Activated CD8-positive, alpha-beta memory T cell treated with anti-CD3 and anti-CD28 coated beads for 48 hours (primary cell): Measurements from ENCODE around the gene ROCK2.
"Not testable (repeated sequence)": the region's sequence is repeated elsewhere in the genome, so short reads cannot be mapped to it uniquely, and the experiment has no call there.

Experiments used
- DNase-seq, 3 experiments: peaks; one replicate each; pipeline ENCODE4 v3.0.0-alpha.2; 2020; ENCODE audit warnings: low read depth in 2 of 3, low spot score in 2 of 3

Gene ROCK2

DNA sequence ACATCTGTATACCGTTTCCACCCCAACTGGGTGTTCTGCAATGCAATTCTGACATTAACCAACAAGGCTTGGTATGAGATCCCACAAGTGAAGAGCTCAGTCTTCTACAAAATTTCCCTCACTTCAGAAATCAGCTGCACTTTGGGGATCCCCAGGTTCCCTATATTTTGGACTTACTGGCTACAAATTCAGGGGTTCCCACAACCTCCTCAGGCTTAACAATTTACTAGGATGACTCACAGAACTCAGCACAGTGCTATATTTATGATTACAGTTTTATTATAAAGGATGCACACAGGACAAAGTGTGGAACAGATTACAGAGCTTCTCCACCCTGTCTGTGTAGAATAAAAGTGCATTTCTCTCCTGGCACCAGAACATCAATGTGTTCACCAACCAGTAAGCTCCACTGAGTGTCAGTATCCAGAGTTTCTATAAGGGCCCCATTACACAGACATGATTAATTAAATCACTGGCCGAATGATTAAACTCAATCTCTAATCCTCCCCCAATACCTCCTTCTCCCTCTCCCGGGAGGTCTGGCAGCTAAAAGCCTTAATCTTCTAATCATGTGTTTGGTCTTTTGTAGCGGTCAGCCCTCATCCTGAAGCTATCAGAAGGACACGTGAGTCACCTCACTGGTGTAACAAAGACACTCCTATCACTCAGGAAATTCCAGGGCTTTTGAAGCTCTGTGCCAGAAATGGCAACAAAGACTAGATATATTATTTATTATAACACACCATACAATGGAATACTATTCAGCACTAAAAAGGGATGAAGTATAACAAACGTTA is 104.6 kb downstream of the ROCK2 start:
- DNase-seq: no peak

DNA sequence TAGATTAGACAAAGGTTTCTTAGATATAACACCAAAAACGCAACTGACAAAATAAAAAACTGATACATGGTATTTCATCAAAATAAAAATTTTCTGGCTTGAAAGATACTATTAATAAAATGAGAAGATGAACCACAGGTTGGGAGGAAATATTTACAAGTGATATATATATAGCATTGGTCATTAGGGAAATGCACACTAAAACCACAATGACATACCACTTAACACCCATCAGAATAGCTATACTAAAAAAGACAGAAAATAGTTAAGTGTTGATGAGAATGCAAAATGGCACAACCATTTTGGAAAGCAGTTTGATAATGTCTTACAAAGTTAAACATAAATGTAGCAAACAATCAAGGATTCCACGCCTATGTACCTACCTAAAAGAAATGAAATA is 105.3 kb downstream of the ROCK2 start:
- DNase-seq: no peak

- no peak for DNase-seq
Measured at GRCh38 chr2:11237122-11237521, 107.3 kb downstream of the ROCK2 start.

- DNase-seq: no peak
Measured at GRCh38 chr2:11236335-11236734, 108.1 kb downstream of the ROCK2 start.

DNA sequence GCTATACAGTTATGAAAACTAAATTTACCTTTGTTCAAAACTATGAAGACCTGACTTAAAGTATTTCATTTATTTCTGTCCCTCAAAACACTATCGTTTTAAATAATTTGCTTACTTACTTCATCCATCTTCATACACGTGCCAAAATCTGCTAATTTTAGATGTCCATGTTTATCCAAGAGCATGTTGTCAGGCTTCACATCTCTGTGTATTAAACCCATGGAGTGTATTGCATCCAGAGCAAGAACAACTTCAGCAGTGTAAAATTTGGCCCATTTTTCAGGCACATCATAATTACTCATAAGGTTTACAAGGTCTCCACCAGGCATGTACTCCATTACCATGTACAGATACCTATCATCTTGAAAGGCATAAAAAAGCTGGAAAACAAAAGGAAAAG is 108.9 kb downstream of the ROCK2 start:
- no peak for DNase-seq

DNA sequence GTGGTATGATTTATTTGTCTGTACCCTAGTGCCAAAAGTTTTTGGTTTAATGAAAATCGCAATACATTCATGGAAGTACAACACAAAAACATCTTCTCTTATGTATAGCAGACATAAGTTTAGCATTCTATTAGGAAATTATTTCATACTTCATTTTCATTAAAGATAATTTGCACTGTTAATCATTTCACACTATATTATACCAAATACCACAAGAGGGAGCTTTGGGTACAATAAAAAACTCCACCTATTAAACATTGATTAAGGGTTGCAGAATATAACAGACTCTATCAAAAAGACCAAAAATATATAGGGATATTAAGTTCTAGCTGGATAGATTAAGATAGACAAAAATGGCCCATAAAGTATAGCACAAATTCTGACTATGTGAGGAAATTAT is 110.1 kb downstream of the ROCK2 start:
- DNase-seq: no peak

- not testable (repeated sequence) for DNase-seq
Measured at GRCh38 chr2:11231193-11231592, 113.2 kb downstream of the ROCK2 start.

- no peak for DNase-seq
Measured at GRCh38 chr2:11228692-11229091, 115.7 kb downstream of the ROCK2 start.

DNA sequence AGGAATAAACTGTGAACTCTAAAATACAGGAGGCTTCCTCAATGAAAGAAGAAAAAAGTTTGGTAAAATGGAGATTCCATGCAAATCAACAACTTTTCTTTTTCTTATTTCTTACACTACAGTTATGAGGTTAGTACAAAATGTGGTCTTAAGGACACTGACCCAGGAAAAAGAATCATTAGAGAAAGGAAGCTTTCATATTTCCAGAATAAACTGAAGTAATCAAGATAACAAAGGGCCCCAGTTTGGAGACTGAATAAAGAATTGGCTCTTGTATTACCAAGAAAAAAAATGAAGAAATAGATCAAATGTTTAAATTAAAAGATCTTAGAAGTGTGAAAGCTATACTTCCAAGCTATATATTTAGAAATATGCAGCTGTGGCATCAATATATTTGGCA is 116.8 kb downstream of the ROCK2 start:
- DNase-seq: no peak

DNA sequence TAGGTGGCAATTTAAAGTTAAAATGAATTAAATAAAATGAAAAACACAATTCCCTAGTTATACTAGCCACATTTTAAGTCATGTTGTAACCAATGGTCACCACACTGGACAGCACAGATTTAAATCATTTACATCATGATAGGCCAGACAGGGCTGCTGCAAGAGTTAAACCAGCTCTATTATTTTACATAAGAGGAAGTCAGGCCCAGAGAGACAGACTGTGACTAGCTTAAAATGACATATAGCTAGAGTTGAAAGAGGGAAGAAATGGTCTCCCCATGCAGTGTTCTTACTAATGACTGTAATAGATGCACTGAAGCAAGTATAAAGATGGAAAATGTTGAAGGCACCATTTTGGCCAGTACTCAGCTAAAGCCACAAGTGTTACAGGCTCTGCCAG is 119.5 kb downstream of the ROCK2 start:
- no peak for DNase-seq

DNA sequence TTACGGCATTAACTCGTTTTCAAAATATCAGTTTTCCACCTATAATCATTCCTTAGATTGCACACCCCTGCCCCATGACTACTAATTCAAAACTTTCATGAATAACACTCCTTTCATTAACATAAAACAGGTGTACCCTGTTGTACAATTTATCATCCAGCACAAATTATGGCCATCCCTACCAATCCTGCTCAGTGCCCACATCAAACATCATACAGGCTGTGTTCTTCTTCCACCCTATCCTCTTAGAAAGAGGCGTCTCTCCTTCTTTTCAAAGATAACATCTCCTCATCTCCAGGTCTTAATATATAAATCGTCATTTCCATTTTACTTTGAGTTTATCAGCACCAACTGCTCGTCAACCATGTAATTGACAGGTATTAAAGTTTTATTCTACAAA is 121.6 kb downstream of the ROCK2 start:
- no peak for DNase-seq

DNA sequence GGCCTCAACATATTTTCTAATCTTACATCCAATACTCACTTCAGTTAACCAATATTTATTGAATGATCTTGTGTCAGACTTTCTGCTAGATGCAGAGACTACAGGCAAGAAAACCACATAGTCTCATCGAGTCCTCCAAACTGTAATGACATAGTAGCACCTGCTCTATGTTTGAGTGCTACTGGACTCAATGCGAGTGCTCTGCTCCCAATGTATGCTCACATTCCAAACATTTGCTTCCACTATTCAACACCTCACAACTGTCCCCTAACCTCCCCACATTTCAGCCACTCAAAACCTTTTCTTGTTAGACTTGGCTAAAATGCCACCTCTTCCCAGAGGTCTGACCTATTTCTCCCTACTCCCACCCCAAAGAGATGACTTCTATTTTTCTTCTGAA is 124.0 kb downstream of the ROCK2 start:
- no peak for DNase-seq

DNA sequence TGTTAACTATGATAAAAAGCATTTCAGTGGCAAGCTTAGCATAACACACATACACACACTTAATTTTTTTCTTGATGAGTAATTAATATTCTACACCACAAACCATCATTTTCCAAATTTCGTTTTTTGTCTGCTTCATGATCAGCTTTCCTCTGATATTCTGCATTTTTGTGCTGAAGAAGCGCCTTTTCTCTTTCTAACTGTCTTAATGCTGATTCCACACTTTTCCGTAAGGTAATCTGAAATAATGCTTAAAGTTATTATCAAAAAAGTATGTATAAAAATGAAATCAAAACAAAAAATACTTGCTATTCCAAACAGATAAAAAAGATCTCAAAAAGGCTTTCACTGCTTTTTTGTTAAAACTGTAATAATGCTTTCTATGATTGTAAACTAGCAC is 129.0 kb downstream of the ROCK2 start:
- DNase-seq: no peak

GRCh38 chr2:11214770-11215169 is 129.7 kb downstream of the ROCK2 start:
- DNase-seq: no peak

DNA sequence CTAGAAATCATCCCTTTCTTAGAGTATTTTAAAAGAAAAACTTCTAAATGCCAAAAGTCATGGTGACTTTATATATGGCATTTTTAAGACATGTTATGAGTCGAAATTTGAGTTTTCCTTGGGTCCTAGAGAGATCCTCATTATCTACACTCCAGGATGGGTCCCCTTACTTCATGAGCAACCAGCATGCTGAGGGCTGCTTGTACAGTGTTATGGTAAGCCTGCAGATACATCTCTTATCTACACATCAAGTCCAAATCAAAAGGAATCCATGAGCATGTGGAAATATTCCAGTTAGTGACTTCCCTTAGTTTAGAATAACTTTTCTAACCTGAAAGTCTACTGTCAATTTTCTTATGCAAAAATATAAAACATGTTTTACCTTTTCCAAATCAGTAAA is 130.5 kb downstream of the ROCK2 start:
- DNase-seq: no peak

DNA sequence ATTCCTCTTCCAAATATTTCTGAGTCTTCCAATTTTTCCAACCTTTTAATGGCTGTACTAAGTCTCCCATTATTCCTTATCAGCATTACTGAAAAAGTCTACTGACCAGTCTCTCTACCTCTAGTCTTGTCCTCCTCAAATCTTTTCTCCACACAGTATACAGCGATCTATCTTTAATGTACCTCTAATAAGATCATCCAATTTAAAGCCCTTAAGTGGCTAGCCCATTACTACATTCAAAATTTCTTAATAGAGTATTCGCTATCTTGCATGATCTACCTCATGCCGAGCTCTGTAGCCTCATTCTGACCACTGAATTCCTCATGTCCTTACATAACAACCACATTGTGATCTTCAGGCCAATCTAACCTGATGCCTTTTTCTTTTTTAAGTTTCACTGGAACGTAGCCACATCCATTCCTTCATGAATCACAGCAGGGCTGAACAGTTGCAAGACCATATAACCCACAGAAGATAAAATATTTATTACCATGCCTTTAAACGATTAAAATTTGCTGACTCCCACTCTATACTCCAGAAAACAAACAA is 131.3 kb downstream of the ROCK2 start:
- DNase-seq: no peak

- DNase-seq: no peak
Measured at GRCh38 chr2:11212645-11213044, 131.8 kb downstream of the ROCK2 start.

DNA sequence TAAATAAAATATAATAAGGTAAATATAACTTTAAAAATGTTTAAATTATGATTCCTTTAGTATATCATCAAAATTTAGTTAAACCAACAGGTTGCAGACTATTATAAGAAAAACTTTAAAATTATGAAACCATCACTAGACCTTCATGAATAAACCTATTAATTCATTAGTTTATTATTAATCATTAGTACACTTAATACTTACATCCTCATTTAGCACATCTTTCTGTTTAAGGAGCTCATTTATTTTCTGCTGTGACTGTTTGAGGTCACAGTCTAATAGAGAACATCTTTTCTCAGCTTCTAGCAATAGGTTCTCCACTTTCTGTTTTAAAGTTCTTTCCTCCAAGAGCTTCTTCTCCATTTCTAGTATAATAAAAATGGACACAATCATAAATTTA is 136.4 kb downstream of the ROCK2 start:
- no peak for DNase-seq

DNA sequence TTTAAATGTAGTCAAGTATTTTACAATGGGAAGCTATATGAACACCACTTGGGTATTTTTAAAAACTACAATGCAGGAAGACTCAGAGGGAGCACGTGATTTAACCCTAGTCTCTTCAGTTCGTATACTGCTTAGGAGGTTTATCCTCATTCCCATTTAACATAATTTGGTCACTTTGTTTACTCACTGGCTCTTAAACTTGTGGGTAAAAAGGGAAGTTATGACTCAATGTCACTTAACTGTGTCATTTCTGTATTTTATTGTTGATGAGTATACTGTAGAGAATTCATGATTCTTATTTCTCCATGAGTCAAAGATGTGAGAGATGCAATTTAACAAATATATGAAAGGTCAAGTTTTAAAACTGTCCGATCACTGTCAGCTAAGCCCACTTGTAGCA is 141.0 kb downstream of the ROCK2 start:
- DNase-seq: no peak

DNA sequence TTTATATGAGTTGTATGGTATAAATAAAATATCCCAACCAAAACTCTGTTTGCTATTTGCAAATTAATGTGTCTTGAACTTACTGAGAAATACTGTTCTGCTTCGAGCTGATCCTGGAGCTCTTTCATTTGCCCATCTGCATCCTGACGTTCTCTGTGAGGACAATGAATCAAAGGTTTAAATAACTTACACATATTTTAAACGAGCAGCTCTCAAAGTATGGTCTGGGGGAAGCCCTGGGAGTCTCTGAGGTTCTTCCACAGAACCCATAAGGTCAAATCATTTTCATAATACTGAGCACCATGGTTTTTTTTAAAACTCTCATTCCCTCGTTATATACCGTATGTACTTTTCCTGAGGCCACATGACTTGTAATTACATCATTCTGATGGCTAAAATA is 142.5 kb downstream of the ROCK2 start:
- no peak for DNase-seq

- no peak for DNase-seq
Measured at GRCh38 chr2:11200651-11201050, 143.8 kb downstream of the ROCK2 start.

DNA sequence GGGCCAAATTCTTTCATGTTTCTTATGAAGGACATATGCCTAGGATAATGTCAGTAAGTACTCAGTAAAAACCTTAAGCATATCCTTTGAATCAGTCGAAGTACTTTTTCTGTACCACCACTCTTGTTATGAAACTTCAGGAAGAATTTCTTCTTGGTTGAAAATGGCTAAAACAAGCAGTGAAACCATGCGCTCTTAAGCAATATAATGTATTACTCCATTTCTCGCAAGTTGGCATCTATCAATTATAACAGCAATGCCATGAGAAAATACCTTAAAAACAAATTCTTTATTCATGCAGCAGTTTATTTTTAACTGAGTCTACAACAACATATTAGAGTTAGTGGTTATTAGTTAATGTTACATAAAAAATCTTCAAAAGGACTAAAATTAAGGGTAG is 148.2 kb downstream of the ROCK2 start:
- DNase-seq: no peak

DNA sequence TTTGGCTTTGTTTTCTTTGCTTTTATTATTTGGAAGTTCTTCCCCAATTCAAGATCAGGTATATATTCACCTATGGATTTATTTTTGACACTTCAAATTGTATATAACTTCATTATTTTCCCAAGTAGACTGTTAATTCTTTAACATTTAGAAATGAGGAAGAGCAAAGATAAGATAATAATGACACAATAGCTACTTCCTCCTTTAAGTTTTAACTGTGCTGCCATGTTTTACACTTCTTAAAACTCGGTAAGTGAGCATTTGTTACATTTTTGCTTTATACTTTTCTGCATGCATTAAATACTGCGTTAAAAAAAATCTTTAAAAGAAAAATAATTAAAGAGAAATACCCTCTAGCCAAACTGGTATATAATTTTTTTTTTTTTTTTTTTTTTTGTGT is 156.7 kb downstream of the ROCK2 start:
- no peak for DNase-seq
